Liver (tissue), 9 donors: Measurements from ENCODE around the gene PHC2. TPM values are rescaled to one million over a fixed set of nuclear protein-coding genes. Genes with fewer than 3 reads are reported as not detected.

Experiments used
- DNase-seq: peaks from one replicate; pipeline ENCODE4 v3.0.0-alpha.2; 2017; ENCODE audit warnings: low spot score
- H3K27ac ChIP-seq, 2 donors: one replicate each; pipeline ENCODE4 v1.7.0; 2013; ENCODE audit warnings: inconsistent platforms in 2 of 2, low read length in 2 of 2, control low read depth in 1 of 2, low read depth in 1 of 2, mild to moderate bottlenecking in 1 of 2
- H3K27me3 ChIP-seq, 4 donors: one replicate each; pipeline versions ENCODE4 v1.6.1 to v1.7.0; 2013; ENCODE audit warnings: low read length in 3 of 4, inconsistent platforms in 1 of 4, mild to moderate bottlenecking in 1 of 4, moderate library complexity in 1 of 4; ENCODE audit not compliant: control insufficient read depth in 4 of 4, insufficient read depth in 4 of 4
- H3K36me3 ChIP-seq, 4 donors: one replicate each; pipeline versions ENCODE4 v1.6.1 to v1.7.0; 2013; ENCODE audit warnings: low read length in 3 of 4, mild to moderate bottlenecking in 3 of 4, low read depth in 1 of 4, moderate library complexity in 1 of 4; ENCODE audit not compliant: control insufficient read depth in 4 of 4, insufficient read depth in 3 of 4
- H3K4me1 ChIP-seq, 4 donors: one replicate each; pipeline versions ENCODE4 v1.6.1 to v1.7.0; 2013; ENCODE audit warnings: low read length in 3 of 4, mild to moderate bottlenecking in 3 of 4, moderate library complexity in 1 of 4; ENCODE audit not compliant: control insufficient read depth in 4 of 4, insufficient read depth in 4 of 4
- H3K4me3 ChIP-seq, 3 donors: one replicate each; pipeline versions ENCODE4 v1.6.1 to v1.7.0; 2013; ENCODE audit warnings: low read length in 3 of 3, control low read depth in 1 of 3, low read depth in 1 of 3, mild to moderate bottlenecking in 1 of 3
- H3K9ac ChIP-seq, 2 donors: one replicate each; pipeline ENCODE4 v1.7.0; 2013; ENCODE audit warnings: low read length in 2 of 2, mild to moderate bottlenecking in 2 of 2, moderate library complexity in 2 of 2, control low read depth in 1 of 2, low read depth in 1 of 2
- H3K9me3 ChIP-seq, 4 donors: one replicate each; pipeline versions ENCODE4 v1.6.1 to v1.7.0; 2013; ENCODE audit warnings: low read length in 3 of 4; ENCODE audit not compliant: control insufficient read depth in 4 of 4
- ATF3 ChIP-seq: IDR thresholded peaks from 2 replicates; pipeline ENCODE4 v1.6.1; 2016; ENCODE audit warnings: antibody characterized with exemption
- EGR1 ChIP-seq, 2 donors: IDR thresholded peaks; 2 replicates each; pipeline ENCODE4 v1.6.1; 2016 to 2018; ENCODE audit warnings: antibody characterized with exemption in 2 of 2, low read depth in 2 of 2
- FOXA1 ChIP-seq: IDR thresholded peaks from 2 replicates; pipeline ENCODE4 v1.6.1; 2016; ENCODE audit warnings: antibody characterized with exemption
- FOXA2 ChIP-seq: IDR thresholded peaks from 2 replicates; pipeline ENCODE4 v1.6.1; 2016; ENCODE audit warnings: antibody characterized with exemption
- GABPA ChIP-seq, 2 donors: IDR thresholded peaks in 1 of 2; conservative IDR thresholded peaks in 1 of 2; 2 replicates each; pipeline ENCODE4 v1.6.1; 2016; ENCODE audit warnings: antibody characterized with exemption in 2 of 2, mild to moderate bottlenecking in 1 of 2, moderate library complexity in 1 of 2
- HNF4A ChIP-seq, 2 donors: conservative IDR thresholded peaks; 2 replicates each; pipeline ENCODE4 v1.6.1; 2016; ENCODE audit warnings: antibody characterized with exemption in 2 of 2, mild to moderate bottlenecking in 2 of 2
- HNF4G ChIP-seq: IDR thresholded peaks from 2 replicates; pipeline ENCODE4 v1.6.1; 2016; ENCODE audit warnings: antibody characterized with exemption
- JUND ChIP-seq, 2 donors: IDR thresholded peaks; 2 replicates each; pipeline ENCODE4 v1.6.1; 2016; ENCODE audit warnings: antibody characterized with exemption in 2 of 2
- NR2F2 ChIP-seq: IDR thresholded peaks from 2 replicates; pipeline ENCODE4 v1.6.1; 2016; ENCODE audit warnings: antibody characterized with exemption
- RAD21 ChIP-seq, 2 donors: IDR thresholded peaks; 2 replicates each; pipeline ENCODE4 v1.6.1; 2016; ENCODE audit warnings: antibody characterized with exemption in 2 of 2, mild to moderate bottlenecking in 2 of 2
- RXRA ChIP-seq, 2 donors: IDR thresholded peaks; 2 replicates each; pipeline ENCODE4 v1.6.1; 2017 to 2018; ENCODE audit warnings: antibody characterized with exemption in 2 of 2, mild to moderate bottlenecking in 1 of 2
- SP1 ChIP-seq: IDR thresholded peaks from 2 replicates; pipeline ENCODE4 v1.6.1; 2018; ENCODE audit warnings: antibody characterized with exemption, mild to moderate bottlenecking
- TAF1 ChIP-seq: conservative IDR thresholded peaks from 2 replicates; pipeline ENCODE4 v1.6.1; 2016; ENCODE audit warnings: antibody characterized with exemption, mild to moderate bottlenecking
- YY1 ChIP-seq: IDR thresholded peaks from 2 replicates; pipeline ENCODE4 v1.6.1; 2016; ENCODE audit warnings: antibody characterized with exemption, mild to moderate bottlenecking
- WGBS: extraction: QIAGEN DNeasy Blood & Tissue Kit; methylation state at CpG from one replicate; pipeline ENCODE4 v1.1.7; 2013; 5-methylcytosine and 5-hydroxymethylcytosine counted together
- polyA plus RNA-seq, 2 donors: library from polyadenylated mRNA; stranded (reverse) in 1 of 2; unstranded in 1 of 2; fragments of 200-250 nt in 1 of 2; fragments of >200 nt in 1 of 2; fragmentation: Nextera tagmentation in 1 of 2; extraction: Ambion mirVana in 1 of 2; gene quantifications; one replicate each; pipeline versions ENCODE4 v1.2.1 to v1.2.3, GENCODE V29; 2013 to 2015
- total RNA-seq, 2 donors: library from RNA; depleted of rRNA; stranded (reverse); fragments of >200 nt; gene quantifications; one replicate each; pipeline ENCODE4 v1.2.3, GENCODE V29; 2014
- TF ChIP-seq, protein P1 (sequence below): IDR thresholded peaks from 2 replicates; pipeline ENCODE4 v1.6.1; 2016; ENCODE audit warnings: antibody characterized with exemption
- TF ChIP-seq, protein P2 (sequence below): IDR thresholded peaks from 2 replicates; pipeline ENCODE4 v1.6.1; 2016; ENCODE audit warnings: antibody characterized with exemption
- TF ChIP-seq, protein P3 (sequence below): IDR thresholded peaks from 2 replicates; pipeline ENCODE4 v1.6.1; 2016; ENCODE audit warnings: antibody characterized with exemption, mild to moderate bottlenecking
- TF ChIP-seq, protein P4 (sequence below): fragments of 150-350 bp; IDR thresholded peaks from 2 replicates; pipeline ENCODE4 v1.5.1; 2017; ENCODE audit warnings: improper control_type of control experiment, low read depth, low read length; ENCODE audit not compliant: missing input control
- donor health status: healthy.
- donor health status: healthy.
- donor health status: healthy.
- donor health status: healthy.
- donor health status: healthy.

The PHC2 gene
- total and polyA plus RNA-seq, 4 donors, result 19.1 to 67.8 (median 44.7) TPM

- Histone ChIP-seq H3K9me3 (no peaks in the 10 kb centered on the region), H3K27ac (no peak overlapping the region), H3K4me3 (no peak overlapping the region), H3K4me1 (peaks cover 0 to 4% (median 1%) of the 10 kb centered on the region in 4 donors), H3K36me3 (no peaks in the 10 kb centered on the region), H3K27me3 (no peaks in the 10 kb centered on the region), H3K9ac (no peak overlapping the region)
- TF ChIP-seq, protein P1, sequence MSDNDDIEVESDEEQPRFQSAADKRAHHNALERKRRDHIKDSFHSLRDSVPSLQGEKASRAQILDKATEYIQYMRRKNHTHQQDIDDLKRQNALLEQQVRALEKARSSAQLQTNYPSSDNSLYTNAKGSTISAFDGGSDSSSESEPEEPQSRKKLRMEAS, result no peak
- TF ChIP-seq SP1 (no peak), HNF4G (no peak), TAF1 (no peak), RXRA (IDR thresholded peaks at IDR 0.05) (no peak), ATF3 (no peak), FOXA1 (no peak), FOXA2 (no peak), GABPA (IDR thresholded peaks at IDR 0.05 in 1 of 2, conservative IDR thresholded peaks at IDR 0.05 in 1 of 2) (no peak), NR2F2 (no peak), YY1 (no peak), EGR1 (IDR thresholded peaks at IDR 0.05; ENCODE audit: low read depth in 2 of 2) (no peak), JUND (IDR thresholded peaks at IDR 0.05) (no peak), RAD21 (IDR thresholded peaks at IDR 0.05) (no peak), HNF4A (conservative IDR thresholded peaks at IDR 0.05) (no peak)
- TF ChIP-seq, protein P2, sequence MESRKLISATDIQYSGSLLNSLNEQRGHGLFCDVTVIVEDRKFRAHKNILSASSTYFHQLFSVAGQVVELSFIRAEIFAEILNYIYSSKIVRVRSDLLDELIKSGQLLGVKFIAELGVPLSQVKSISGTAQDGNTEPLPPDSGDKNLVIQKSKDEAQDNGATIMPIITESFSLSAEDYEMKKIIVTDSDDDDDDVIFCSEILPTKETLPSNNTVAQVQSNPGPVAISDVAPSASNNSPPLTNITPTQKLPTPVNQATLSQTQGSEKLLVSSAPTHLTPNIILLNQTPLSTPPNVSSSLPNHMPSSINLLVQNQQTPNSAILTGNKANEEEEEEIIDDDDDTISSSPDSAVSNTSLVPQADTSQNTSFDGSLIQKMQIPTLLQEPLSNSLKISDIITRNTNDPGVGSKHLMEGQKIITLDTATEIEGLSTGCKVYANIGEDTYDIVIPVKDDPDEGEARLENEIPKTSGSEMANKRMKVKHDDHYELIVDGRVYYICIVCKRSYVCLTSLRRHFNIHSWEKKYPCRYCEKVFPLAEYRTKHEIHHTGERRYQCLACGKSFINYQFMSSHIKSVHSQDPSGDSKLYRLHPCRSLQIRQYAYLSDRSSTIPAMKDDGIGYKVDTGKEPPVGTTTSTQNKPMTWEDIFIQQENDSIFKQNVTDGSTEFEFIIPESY, result no peak
- TF ChIP-seq, protein P3, sequence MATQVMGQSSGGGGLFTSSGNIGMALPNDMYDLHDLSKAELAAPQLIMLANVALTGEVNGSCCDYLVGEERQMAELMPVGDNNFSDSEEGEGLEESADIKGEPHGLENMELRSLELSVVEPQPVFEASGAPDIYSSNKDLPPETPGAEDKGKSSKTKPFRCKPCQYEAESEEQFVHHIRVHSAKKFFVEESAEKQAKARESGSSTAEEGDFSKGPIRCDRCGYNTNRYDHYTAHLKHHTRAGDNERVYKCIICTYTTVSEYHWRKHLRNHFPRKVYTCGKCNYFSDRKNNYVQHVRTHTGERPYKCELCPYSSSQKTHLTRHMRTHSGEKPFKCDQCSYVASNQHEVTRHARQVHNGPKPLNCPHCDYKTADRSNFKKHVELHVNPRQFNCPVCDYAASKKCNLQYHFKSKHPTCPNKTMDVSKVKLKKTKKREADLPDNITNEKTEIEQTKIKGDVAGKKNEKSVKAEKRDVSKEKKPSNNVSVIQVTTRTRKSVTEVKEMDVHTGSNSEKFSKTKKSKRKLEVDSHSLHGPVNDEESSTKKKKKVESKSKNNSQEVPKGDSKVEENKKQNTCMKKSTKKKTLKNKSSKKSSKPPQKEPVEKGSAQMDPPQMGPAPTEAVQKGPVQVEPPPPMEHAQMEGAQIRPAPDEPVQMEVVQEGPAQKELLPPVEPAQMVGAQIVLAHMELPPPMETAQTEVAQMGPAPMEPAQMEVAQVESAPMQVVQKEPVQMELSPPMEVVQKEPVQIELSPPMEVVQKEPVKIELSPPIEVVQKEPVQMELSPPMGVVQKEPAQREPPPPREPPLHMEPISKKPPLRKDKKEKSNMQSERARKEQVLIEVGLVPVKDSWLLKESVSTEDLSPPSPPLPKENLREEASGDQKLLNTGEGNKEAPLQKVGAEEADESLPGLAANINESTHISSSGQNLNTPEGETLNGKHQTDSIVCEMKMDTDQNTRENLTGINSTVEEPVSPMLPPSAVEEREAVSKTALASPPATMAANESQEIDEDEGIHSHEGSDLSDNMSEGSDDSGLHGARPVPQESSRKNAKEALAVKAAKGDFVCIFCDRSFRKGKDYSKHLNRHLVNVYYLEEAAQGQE, result no peak
- TF ChIP-seq, protein P4, sequence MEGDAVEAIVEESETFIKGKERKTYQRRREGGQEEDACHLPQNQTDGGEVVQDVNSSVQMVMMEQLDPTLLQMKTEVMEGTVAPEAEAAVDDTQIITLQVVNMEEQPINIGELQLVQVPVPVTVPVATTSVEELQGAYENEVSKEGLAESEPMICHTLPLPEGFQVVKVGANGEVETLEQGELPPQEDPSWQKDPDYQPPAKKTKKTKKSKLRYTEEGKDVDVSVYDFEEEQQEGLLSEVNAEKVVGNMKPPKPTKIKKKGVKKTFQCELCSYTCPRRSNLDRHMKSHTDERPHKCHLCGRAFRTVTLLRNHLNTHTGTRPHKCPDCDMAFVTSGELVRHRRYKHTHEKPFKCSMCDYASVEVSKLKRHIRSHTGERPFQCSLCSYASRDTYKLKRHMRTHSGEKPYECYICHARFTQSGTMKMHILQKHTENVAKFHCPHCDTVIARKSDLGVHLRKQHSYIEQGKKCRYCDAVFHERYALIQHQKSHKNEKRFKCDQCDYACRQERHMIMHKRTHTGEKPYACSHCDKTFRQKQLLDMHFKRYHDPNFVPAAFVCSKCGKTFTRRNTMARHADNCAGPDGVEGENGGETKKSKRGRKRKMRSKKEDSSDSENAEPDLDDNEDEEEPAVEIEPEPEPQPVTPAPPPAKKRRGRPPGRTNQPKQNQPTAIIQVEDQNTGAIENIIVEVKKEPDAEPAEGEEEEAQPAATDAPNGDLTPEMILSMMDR, result no peak
- WGBS, result 91% methylated on average over 7 of the region's 7 CpGs
- no peak for DNase-seq
Measured at GRCh38 chr1:33311706-33312412, 119.0 kb downstream of the PHC2 start.
